SK-MEL-5 (cell line): ENCODE data around the gene LDAF1. TPM values are rescaled to one million over a fixed set of nuclear protein-coding genes. Genes with fewer than 3 reads are reported as not detected.
A peak's percentile ranks its signal among the peaks of the same experiment; 100 is the strongest.
"Not testable (repeated sequence)": the region's sequence is repeated elsewhere in the genome, so short reads cannot be mapped to it uniquely, and the experiment has no call there.

Experiments
- DNase-seq: peaks from one replicate; pipeline ENCODE4 v3.0.0-alpha.2; 2016; ENCODE audit warnings: low read depth, low spot score
- in situ Hi-C: cut with HindIII; loops from 2 replicates; pipeline ENCODE4 v1.10.0; 2016; ENCODE audit warnings: low sequenced_read_pairs, high pct_unique_total_duplicates, low pct_unique_long_range_greater_than_20kb
- total RNA-seq: library from RNA; depleted of rRNA; stranded (reverse); fragments of >200 nt; shearing (Covaris generic); gene quantifications from 2 replicates; pipeline ENCODE4 v1.2.3, GENCODE V29; 2014

LDAF1 gene
- total RNA-seq, 1 experiment from 2014 or later: 14.1 TPM

GRCh38 chr16:21184834-21185233 lies 26.4 kb downstream of the LDAF1 start:
- DNase-seq: peak; percentile 12
- in situ Hi-C loops: no loop called here

- no peak for DNase-seq
- in situ Hi-C loops: no loop called here
Measured at GRCh38 chr16:21185659-21186325, 27.3 kb downstream of the LDAF1 start.

GRCh38 chr16:21186326-21186691 lies 27.8 kb downstream of the LDAF1 start:
- in situ Hi-C loops: no loop called here
- DNase-seq: peak; percentile 70

GRCh38 chr16:21189311-21189710 lies 30.8 kb downstream of the LDAF1 start:
- no peak for DNase-seq
- in situ Hi-C loops: no loop called here

- no peak for DNase-seq
- in situ Hi-C loops: no loop called here
Measured at GRCh38 chr16:21190013-21190412, 31.5 kb downstream of the LDAF1 start.

- in situ Hi-C loops: no loop called here
- no peak for DNase-seq
Measured at GRCh38 chr16:21190599-21190998, 32.1 kb downstream of the LDAF1 start.

GRCh38 chr16:21192991-21193390 lies 34.5 kb downstream of the LDAF1 start:
- in situ Hi-C loops: no loop called here
- DNase-seq: no peak

GRCh38 chr16:21194771-21195301 lies 36.4 kb downstream of the LDAF1 start:
- in situ Hi-C loops: no loop called here
- DNase-seq: no peak

GRCh38 chr16:21195330-21195729 lies 36.9 kb downstream of the LDAF1 start:
- DNase-seq, in situ Hi-C loops: not testable (repeated sequence)

GRCh38 chr16:21197112-21197511 lies 38.6 kb downstream of the LDAF1 start:
- no peak for DNase-seq
- in situ Hi-C loops: no loop called here

- in situ Hi-C loops: no loop called here
- no peak for DNase-seq
Measured at GRCh38 chr16:21197621-21198020, 39.1 kb downstream of the LDAF1 start.

GRCh38 chr16:21199607-21200218 lies 41.2 kb downstream of the LDAF1 start:
- no peak for DNase-seq
- in situ Hi-C loops: no loop called here

GRCh38 chr16:21203155-21203797 lies 44.8 kb downstream of the LDAF1 start:
- no peak for DNase-seq
- in situ Hi-C loops: no loop called here

GRCh38 chr16:21205303-21205702 lies 46.8 kb downstream of the LDAF1 start:
- in situ Hi-C loops: no loop called here
- DNase-seq: no peak

- DNase-seq: no peak
- in situ Hi-C loops: no loop called here
Measured at GRCh38 chr16:21206550-21206949, 48.1 kb downstream of the LDAF1 start.

- in situ Hi-C loops: no loop called here
Measured at GRCh38 chr16:21208446-21209230, 50.2 kb downstream of the LDAF1 start.

GRCh38 chr16:21211486-21211885 lies 53.0 kb downstream of the LDAF1 start, which contains the start of gene ZP2:
ZP2 (minus strand) TSS chr16:21211574; CDS start chr16:21211547, 27 bp downstream.
- no peak for DNase-seq
- in situ Hi-C loops: no loop called here

More at GRCh38 chr16:21208446-21209230, 50.2 kb downstream of the LDAF1 start:
- DNase-seq: no peak

- DNase-seq: no peak
- in situ Hi-C loops: no loop called here
Measured at GRCh38 chr16:21214086-21214485, 55.6 kb downstream of the LDAF1 start.
